Neural crest cell (in vitro differentiated cells): Measurements from ENCODE around the gene C2CD3. TPM values are rescaled to one million over a fixed set of nuclear protein-coding genes. Genes with fewer than 3 reads are reported as not detected.
A peak's percentile ranks its signal among the peaks of the same experiment; 100 is the strongest.

Experiments used
- DNase-seq: peaks from one replicate; pipeline ENCODE4 v3.0.0; 2021; ENCODE audit warnings: low read depth, mixed read lengths, low spot score
- H3K27ac Mint-ChIP-seq: one replicate; pipeline ENCODE4 v1.8.0; 2021; ENCODE audit warnings: mild to moderate bottlenecking, mixed read lengths; ENCODE audit not compliant: unreplicated experiment
- H3K27me3 Mint-ChIP-seq: 2 replicates; pipeline ENCODE4 v1.8.0; 2021; ENCODE audit warnings: low read depth, mild to moderate bottlenecking, mixed read lengths
- H3K36me3 Mint-ChIP-seq: 2 replicates; pipeline ENCODE4 v1.8.0; 2021; ENCODE audit warnings: low read depth, mild to moderate bottlenecking, mixed read lengths
- H3K4me1 Mint-ChIP-seq: 2 replicates; pipeline ENCODE4 v1.8.0; 2021; ENCODE audit warnings: mixed read lengths
- H3K4me3 Mint-ChIP-seq: one replicate; pipeline ENCODE4 v1.8.0; 2021; ENCODE audit warnings: mild to moderate bottlenecking, mixed read lengths
- H3K9me3 Mint-ChIP-seq: 2 replicates; pipeline ENCODE4 v1.8.0; 2021; ENCODE audit warnings: mixed read lengths
- CTCF ChIP-seq: fragments of 200-600 bp; sonication (generic); conservative IDR thresholded peaks from 2 replicates; pipeline ENCODE4 v1.5.0; 2021; ENCODE audit warnings: antibody characterized with exemption, mild to moderate bottlenecking
- total RNA-seq: library from RNA; stranded (reverse); gene quantifications from 2 replicates; pipeline ENCODE4 v1.2.1, GENCODE V29; 2021

The C2CD3 gene
- total RNA-seq, 1 donor from 2014 or later = 41.9 TPM

DNA sequence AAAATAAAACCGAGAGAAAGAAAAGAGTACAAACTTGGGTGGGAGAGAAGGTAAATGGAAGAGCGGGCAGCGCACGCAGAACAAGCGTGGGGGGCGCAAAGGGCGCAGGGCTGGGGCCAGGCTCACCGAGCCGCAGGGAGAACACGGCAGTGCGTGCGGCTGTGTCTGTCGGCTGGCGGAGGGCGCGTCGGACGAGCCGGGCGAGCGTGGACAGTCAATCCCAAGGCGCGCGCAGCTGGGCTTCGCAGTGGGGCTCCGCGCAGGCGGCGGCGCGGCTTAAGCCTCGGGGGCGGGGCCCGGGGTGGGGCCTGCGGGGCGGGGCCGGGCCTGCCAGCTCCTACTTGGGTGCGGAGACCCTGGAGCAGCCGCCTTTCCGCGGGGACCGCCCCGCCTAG, 188.2 kb downstream of the C2CD3 start, which contains the start of gene UCP2:
Gene UCP2, minus strand, starts transcription at position 249 of the 395 bp plus-strand sequence. CDS start 4,465 bp downstream, outside the sequence.
- peak within 1 kb of the TSS; percentile 97 for H3K27ac Mint-ChIP-seq
- H3K4me1 Mint-ChIP-seq = peaks cover 43% of the 10 kb centered on the region
- H3K36me3 Mint-ChIP-seq = peaks cover 8% of the 10 kb centered on the region
- peak; percentile 68 for DNase-seq
- H3K9me3 Mint-ChIP-seq = no peaks in the 10 kb centered on the region
- TF ChIP-seq CTCF = no peak
- H3K4me3 Mint-ChIP-seq = peak within 1 kb of the TSS; percentile 94
- H3K27me3 Mint-ChIP-seq = no peaks in the 10 kb centered on the region

GRCh38 chr11:73981051-73981805, 189.6 kb downstream of the C2CD3 start:
- Mint-ChIP-seq H3K4me3 (peak overlapping the region; percentile 94), H3K4me1 (peaks cover 43% of the 10 kb centered on the region), H3K27ac (no peak overlapping the region), H3K27me3 (no peaks in the 10 kb centered on the region), H3K36me3 (peaks cover 17% of the 10 kb centered on the region), H3K9me3 (no peaks in the 10 kb centered on the region)
- TF ChIP-seq CTCF = no peak
- no peak for DNase-seq

GRCh38 chr11:73980001-73980961, 190.5 kb downstream of the C2CD3 start:
- Mint-ChIP-seq H3K4me3 (peak overlapping the region; percentile 94), H3K4me1 (peaks cover 43% of the 10 kb centered on the region), H3K27me3 (no peaks in the 10 kb centered on the region), H3K36me3 (peaks cover 21% of the 10 kb centered on the region), H3K27ac (no peak overlapping the region), H3K9me3 (no peaks in the 10 kb centered on the region)
- no peak for TF ChIP-seq CTCF
- no peak for DNase-seq

DNA sequence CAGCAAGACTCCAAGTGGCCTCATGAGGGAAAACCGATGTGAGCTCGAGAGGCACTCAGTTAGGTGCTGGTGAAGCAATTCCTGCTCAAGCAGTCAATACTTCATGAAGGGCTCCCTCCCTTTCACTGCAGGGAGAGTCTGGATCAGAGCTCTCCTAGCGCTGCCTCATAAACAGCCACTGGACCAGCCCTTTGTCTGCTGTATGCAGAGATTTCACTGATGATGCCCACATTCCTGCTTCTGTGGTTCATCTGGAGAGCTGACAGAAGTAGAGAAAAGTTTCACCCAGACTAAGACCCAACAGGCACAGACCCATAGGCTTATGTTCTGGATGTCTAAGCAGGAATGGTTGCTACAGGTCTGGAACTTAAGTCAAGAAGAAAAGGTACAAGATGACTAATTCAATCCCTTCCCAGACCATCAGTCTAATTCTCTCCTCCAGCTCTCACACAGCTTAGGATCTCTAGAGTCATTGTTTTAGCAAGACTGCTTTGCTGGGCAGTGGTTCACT, 192.2 kb downstream of the C2CD3 start:
- H3K27ac Mint-ChIP-seq = peak overlapping the region; percentile 28
- H3K4me1 Mint-ChIP-seq = peaks cover 37% of the 10 kb centered on the region
- H3K4me3 Mint-ChIP-seq = peak overlapping the region; percentile 63

More for the DNA sequence above, 192.2 kb downstream of the C2CD3 start:
- peaks cover 30% of the 10 kb centered on the region for H3K36me3 Mint-ChIP-seq
- no peak for TF ChIP-seq CTCF
- no peaks in the 10 kb centered on the region for H3K27me3 Mint-ChIP-seq
- no peak for DNase-seq
- H3K9me3 Mint-ChIP-seq = no peaks in the 10 kb centered on the region
